Measurements from ENCODE around the gene PMVK. TPM values are rescaled to one million over a fixed set of nuclear protein-coding genes. Genes with fewer than 3 reads are reported as not detected.

PMVK gene
- total and polyA plus RNA-seq, 2 of the 8 experiments (the other 6 are each of a cell fraction or from before 2014, with no cell fraction given), result 23.8 to 26.5 TPM

GRCh38 chr1:154970631-154971340 is 34.3 kb upstream of the PMVK start, which contains the start of gene SHC1 (continued):
- TF ChIP-seq CHD7 (IDR thresholded peaks at IDR 0.05; ENCODE audit: insufficient replicate concordance, low read length), result no peak
- TF ChIP-seq POU5F1 (IDR thresholded peaks at IDR 0.05; ENCODE audit: low read depth, low read length), result no peak
- TF ChIP-seq JUN (IDR thresholded peaks at IDR 0.05; ENCODE audit: low read depth, low read length), result no peak
- TF ChIP-seq BACH1 (IDR thresholded peaks at IDR 0.05; ENCODE audit: low read length), result peak; percentile 82
- TF ChIP-seq POLR2AphosphoS5 (IDR thresholded peaks at IDR 0.05; ENCODE audit: low read depth, low read length), result peak; percentile 85; the same call in 1 of the 2 replicates
- TF ChIP-seq CBX8 (IDR thresholded peaks at IDR 0.05; ENCODE audit: borderline replicate concordance, low read depth, low read length), result no peak
- TF ChIP-seq, protein P1, sequence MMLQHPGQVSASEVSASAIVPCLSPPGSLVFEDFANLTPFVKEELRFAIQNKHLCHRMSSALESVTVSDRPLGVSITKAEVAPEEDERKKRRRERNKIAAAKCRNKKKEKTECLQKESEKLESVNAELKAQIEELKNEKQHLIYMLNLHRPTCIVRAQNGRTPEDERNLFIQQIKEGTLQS (IDR thresholded peaks at IDR 0.05; ENCODE audit: insufficient read depth, low read depth, low read length), result no peak
- no peak; a peak in 1 of 3 replicates for TF ChIP-seq EP300 (IDR thresholded peaks at IDR 0.05; ENCODE audit: borderline replicate concordance in 1 of 2, low read depth in 2 of 2, low read length in 2 of 2)
- peak; percentile 78 for TF ChIP-seq TAF1 (IDR thresholded peaks at IDR 0.05; ENCODE audit: low read depth, low read length)
- TF ChIP-seq POLR2A (IDR thresholded peaks at IDR 0.05; ENCODE audit: control extremely low read depth in 1 of 2, low read depth in 2 of 2, low read length in 2 of 2), result peak; percentile 79 to 92
- no peak for TF ChIP-seq BRCA1 (IDR thresholded peaks at IDR 0.05; ENCODE audit: low read depth, low read length)

All from H1 (cell line).